Pons (tissue), 1 donor: Measurements from ENCODE around the gene ZAP70.
A peak's percentile ranks its signal among the peaks of the same experiment; 100 is the strongest.
"Not testable (repeated sequence)": the region's sequence is repeated elsewhere in the genome, so short reads cannot be mapped to it uniquely, and the experiment has no call there.

Source experiments
- DNase-seq: peaks from one replicate; pipeline ENCODE4 v3.0.0-alpha.2; 2016; ENCODE audit warnings: low spot score

Gene ZAP70

GRCh38 chr2:97713296-97714083 lies at the start of gene ZAP70:
ZAP70 (plus strand) TSS chr2:97713576; CDS start chr2:97724037, 10,461 bp downstream.
- DNase-seq, result no peak

- DNase-seq, result no peak
Measured at GRCh38 chr2:97663626-97663961, 49.8 kb upstream of the ZAP70 start.

- peak; percentile 96 for DNase-seq
Measured at GRCh38 chr2:97663962-97664635, 49.3 kb upstream of the ZAP70 start, which contains the start of gene ACTR1B. ACTR1B (minus strand) TSS chr2:97664044; CDS start chr2:97663890, 154 bp downstream.

DNA sequence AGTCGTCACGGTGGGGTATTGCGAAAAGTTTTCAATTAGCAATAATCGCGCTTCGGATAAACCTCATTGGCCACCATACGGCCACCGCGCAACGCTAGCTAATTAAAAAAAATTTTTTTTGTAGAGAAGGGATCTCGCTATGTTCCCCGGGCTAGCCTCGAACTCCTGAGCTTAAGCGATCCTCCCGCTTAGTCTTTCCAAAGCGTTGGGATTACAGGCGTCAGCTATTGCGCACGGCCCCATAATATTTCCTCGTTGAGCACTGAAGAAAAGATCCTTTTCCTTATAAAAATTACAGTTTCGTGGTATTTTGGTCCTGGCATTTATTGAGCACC lies 48.8 kb upstream of the ZAP70 start:
- no peak for DNase-seq

- no peak for DNase-seq
Measured at GRCh38 chr2:97669448-97669847, 43.9 kb upstream of the ZAP70 start, which contains the start of gene C2orf92. C2orf92 (plus strand) TSS chr2:97669713; CDS start chr2:97669789, 76 bp downstream.

GRCh38 chr2:97670471-97670870 lies 42.9 kb upstream of the ZAP70 start:
- DNase-seq, result no peak

DNA sequence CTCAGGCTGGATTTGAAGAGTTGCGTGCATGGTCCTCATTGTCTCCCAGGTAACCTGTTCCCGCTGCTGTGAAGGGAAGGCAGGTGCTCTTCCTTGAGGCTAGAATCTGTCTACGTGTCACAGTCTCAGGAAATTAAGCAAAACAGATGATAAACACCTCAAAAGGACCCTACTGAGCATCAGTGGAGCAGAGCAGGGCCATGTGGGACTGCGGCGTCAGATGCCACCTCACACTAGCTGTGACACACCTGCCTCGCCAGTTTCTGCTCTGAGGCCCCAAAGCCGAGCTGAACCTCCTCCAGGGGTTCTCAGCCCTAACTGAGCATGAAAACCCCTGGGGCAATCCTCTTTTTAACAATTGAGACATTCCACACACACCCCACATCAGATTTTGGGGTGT lies 41.9 kb upstream of the ZAP70 start:
- no peak for DNase-seq

DNA sequence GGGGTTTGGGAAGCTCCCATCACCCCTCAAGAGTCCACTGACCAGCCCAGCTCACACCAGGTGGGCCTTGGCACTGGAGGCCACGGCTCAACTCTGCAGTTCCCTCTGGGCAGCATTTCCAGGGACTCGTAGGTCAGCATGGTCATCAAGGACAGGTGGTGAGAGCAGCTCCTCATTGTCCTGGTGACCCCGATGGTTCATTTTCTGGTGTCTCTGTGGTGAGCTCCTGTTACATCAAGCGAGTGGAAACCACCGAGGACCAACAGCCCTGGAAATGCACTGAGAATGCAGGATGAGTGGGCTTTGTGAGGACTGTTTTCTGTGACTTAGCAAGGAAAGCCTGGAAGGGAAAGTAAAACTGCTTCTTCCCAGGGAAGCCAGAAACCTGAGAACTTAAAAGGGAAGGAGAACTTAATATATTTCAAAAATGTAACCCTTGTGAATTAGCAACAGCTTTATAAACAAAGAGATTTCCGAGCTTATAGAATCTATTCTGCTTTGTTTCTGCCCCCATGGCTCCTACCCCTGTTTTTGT lies 40.7 kb upstream of the ZAP70 start:
- not testable (repeated sequence) for DNase-seq

GRCh38 chr2:97673182-97673914 lies 40.0 kb upstream of the ZAP70 start:
- DNase-seq, result no peak

GRCh38 chr2:97673915-97674283 lies 39.5 kb upstream of the ZAP70 start:
- DNase-seq, result no peak

DNA sequence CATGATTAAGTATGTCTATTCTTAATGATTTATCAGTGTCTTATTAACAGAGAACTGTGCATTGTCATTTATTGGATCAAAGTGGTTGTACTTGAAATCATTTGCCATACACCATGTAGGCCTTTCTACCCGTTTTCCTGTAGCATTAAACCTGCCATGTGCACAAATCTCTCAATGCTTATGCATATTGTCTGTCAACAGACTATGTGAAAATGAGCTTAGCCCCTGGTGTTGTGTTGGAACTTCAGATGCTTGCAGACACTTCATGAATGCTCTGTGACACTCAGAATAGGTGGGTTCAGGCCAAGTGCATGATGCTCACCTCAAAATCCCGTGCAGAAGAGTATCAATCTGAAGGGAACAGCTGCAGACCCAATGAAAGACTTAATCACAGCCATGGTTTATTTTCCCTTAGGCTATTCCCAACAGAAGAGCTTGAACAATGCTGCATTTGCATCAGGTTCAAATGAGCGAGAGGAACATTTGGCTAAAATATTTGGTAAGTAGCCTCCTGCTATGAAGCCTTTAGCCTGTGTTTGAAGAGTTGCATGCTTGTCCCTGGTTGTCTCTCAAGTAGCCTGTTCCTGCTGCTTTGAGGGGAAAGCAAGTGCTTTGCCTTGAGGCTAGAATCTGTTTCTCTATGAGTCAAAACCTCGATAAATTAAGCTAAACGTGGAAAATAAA lies 37.8 kb upstream of the ZAP70 start:
- DNase-seq, result no peak

- DNase-seq, result no peak
Measured at GRCh38 chr2:97676620-97677019, 36.8 kb upstream of the ZAP70 start.

- DNase-seq, result no peak
Measured at GRCh38 chr2:97677480-97677879, 35.9 kb upstream of the ZAP70 start.

DNA sequence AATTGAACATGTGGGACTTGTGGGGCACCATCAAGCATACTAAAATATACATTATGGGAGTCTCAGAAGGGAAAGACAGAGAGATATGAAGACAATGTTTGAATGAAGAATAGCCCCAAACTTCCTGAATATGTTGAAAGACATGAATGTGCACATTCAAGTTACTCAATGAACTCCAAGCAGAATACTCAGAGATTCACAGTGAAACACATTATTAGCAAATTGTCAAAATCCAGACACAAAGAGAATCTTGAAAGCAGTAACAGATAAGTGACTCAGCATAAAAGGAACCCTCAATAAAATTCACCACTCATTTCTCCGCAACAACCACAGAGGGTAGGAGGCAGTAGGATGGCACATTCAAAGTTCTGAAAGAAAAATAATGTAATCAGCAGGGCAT lies 35.1 kb upstream of the ZAP70 start:
- no peak for DNase-seq

DNA sequence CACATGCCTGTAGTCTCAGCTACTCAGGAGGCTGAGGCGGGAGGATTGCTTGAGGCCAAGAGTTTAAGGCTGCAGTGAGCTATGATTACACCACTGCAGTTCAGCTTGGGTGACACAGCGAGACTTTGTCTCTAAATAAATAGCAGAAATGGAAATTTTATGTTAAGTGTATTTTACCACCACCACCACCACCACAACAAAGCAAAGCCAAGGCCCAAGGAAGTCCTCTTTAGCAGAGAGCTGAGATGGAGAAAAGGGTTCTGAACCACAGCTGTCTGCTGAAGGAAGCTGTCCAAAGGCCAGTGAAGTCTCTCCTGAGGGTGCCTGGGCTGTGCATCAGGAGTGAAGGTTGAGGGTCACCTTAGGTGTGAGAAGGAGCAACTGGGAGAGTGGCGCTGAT lies 26.1 kb upstream of the ZAP70 start:
- DNase-seq, result not testable (repeated sequence)

DNA sequence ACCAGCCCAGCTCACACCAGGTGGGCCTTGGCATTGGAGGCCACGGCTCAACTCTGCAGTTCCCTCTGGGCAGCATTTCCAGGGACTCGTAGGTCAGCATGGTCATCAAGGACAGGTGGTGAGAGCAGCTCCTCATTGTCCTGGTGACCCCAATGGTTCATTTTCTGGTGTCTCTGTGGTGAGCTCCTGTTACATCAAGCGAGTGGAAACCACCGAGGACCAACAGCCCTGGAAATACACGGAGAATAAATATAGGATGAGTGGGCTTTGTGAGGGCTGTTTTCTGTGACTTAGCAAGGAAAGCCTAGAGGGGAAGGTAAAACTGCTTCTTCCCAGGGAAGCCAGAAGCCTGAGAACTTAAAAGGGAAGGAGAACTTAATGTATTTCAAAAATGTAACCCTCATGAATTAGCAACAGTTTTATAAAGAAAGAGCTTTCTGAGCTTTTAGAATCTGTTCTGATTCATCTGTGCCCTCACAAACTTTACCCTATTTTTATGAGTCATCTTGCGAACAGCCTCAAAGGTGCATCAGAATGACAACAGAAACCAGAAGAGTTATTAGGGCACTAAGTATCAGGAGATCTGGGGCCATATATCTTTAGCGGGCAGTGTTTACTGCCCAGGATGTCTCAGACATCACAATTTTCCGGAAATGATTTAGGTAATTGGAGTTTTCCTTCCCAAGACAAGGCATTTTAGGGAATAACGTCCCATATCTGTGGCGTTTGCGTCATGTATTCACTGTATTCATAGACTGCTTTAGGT lies 25.1 kb upstream of the ZAP70 start:
- DNase-seq, result no peak

GRCh38 chr2:97691166-97691565 lies 22.2 kb upstream of the ZAP70 start:
- DNase-seq, result no peak

DNA sequence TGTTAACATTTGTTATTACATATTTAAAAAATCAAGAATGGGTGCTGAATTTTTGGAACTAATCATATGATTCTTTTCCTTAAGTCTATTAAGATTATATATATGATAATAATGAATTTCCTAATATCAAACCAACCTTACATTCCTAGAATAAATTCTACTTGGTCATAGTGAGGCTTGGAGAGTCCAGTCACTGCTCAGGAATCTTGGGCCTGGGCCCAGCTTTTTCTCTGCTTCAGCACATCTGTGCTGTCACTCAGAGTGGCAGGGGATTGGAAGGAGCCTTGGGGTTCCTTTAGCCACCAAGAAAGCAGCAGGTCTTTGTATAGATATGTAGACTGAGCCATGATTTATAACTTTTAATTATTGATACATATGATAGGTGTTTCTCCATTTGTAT lies 19.9 kb upstream of the ZAP70 start:
- no peak for DNase-seq

DNA sequence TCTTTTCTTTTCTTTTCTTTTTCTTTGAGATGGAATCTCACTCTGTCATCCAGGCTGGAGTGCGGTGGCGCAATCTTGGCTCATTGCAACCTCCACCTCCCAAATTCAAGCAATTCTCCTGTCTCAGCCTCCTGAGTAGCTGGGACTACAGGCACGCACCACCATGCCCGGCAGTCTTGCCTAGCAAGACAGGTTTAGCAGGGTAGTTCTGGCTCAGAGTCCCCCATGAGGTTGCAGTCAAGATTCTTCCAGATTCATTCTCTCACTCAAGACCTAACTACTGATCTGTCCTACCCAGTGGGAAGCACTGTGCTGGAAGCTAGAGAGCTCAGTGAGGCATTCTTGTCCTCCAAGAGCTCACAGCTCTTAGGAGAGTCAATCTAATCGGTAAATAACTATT lies 17.6 kb upstream of the ZAP70 start:
- DNase-seq, result no peak

DNA sequence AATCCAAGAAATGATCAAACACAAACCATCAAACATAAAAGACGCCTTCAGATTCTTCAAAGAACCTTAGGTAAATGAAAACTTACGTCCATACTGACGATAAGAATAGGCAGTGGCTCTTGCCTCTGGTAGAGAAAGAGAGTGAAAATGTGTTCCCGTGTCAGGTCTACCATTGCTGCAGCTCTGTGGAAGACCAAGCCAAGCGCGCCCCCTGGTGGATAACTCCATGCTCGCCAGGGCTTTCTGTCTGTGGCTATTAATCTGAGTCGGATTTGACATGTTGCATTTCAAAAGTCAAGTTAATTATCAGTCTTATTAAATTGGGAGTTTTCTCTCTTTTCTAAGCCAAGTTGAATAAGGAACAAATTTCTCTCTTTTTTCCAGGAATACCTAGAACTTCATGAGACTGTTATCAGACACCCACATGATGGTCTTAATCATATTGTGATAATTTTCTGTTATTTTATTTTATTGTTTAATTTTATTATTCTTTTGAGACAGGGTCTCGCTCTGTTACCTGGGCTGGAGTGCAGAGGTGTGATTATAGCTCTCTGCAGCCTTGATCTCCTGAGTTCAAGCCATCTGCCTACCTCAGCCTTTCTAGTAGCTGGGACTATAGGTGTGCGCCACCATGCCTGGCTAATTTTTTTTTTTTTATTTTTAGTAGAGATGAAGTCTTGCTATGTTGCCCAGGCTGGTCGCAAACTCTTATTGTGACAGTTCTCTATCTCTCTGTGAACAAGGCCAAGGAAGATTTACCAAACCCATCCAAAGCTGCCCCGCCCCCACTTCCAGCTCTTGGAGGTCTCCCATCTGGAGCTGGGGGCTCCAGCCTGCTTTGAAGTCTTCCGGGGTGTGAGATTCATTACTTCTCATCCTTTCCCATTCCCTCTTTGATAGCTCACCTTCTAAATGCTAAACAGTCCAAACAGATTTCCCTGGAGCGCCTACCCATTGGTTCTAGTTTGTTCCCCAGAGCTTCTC lies 15.8 kb upstream of the ZAP70 start:
- DNase-seq, result peak; percentile 87
